HCT116 (cell line): Measurements from ENCODE around the gene FAIM. TPM values are rescaled to one million over a fixed set of nuclear protein-coding genes. Genes with fewer than 3 reads are reported as not detected.

Source experiments
- ATAC-seq: fragments of 200-7000 bp; cut with Tn5 transposase; 2 replicates; pipeline ENCODE4 v1.9.1; 2020; ENCODE audit warnings: mild to moderate bottlenecking, moderate library complexity
- BruUV-seq: library from RNA; stranded (reverse); fragments of 400-500 nt; replicated peaks from 2 replicates; lab custom pipeline; 2021; lab: Mats Ljungman, UMichigan
- CTCF ChIA-PET: fragments of 300-600 bp; sonication (Branson Sonifier 250); formaldehyde crosslinking; loops from one replicate; lab custom pipeline; 2021; ENCODE audit warnings: antibody characterized with exemption; lab: Charles Lee
- POLR2A ChIA-PET: fragments of 300-600, 350-600 bp; sonication (Branson Sonifier 250); formaldehyde crosslinking; loops from one replicate; lab custom pipeline; 2021; ENCODE audit warnings: antibody characterized with exemption; lab: Charles Lee
- RAD21 ChIA-PET, 2 experiments: fragments of 300-600 bp; sonication (Branson Sonifier 250); formaldehyde crosslinking; loops; one replicate each; lab custom pipeline; 2023; ENCODE audit warnings: low total read pairs in 2 of 2; ENCODE audit not compliant: uncharacterized antibody in 2 of 2, unreplicated experiment in 2 of 2, low non-redundant PET in 1 of 2; lab: Charles Lee
- DNase-seq: peaks from one replicate; pipeline ENCODE4 v3.0.0-alpha.2; 2010; ENCODE audit warnings: low read depth, low spot score
- H2AFZ ChIP-seq: fragments of 200-600 bp; shearing (Covaris generic), sonication (generic); 2 replicates; pipeline ENCODE4 v1.6.1; 2017; ENCODE audit warnings: low read depth, mixed run types, mixed read lengths, antibody characterized with exemption, low read length; ENCODE audit not compliant: poor library complexity, severe bottlenecking
- H3K27ac ChIP-seq: 2 replicates; pipeline ENCODE4 v1.5.1; 2012; ENCODE audit warnings: low read depth, low read length
- H3K27me3 ChIP-seq: fragments of 200-600 bp; sonication (generic); 2 replicates; pipeline ENCODE4 v1.6.1; 2016; ENCODE audit warnings: mixed run types, low read length, mixed read lengths; ENCODE audit not compliant: insufficient read depth
- H3K36me3 ChIP-seq, 2 experiments: fragments of 200-500 bp in 1 of 2; fragments of 200-600 bp in 1 of 2; sonication (Bioruptor generic) in 1 of 2; sonication (generic) in 1 of 2; 2 replicates each; pipeline versions ENCODE4 v1.5.1 to v1.6.1; 2014 to 2016; ENCODE audit warnings: low read length in 2 of 2, inconsistent platforms in 1 of 2, mixed read lengths in 1 of 2, mixed run types in 1 of 2; ENCODE audit not compliant: insufficient read depth in 2 of 2, control insufficient read depth in 1 of 2
- H3K4me1 ChIP-seq, 2 experiments: fragments of 200-600 bp in 1 of 2; sonication (generic) in 1 of 2; 2 replicates each; pipeline versions ENCODE4 v1.5.1 to v1.6.1; 2012 to 2017; ENCODE audit warnings: low read length in 2 of 2, inconsistent platforms in 1 of 2, mild to moderate bottlenecking in 1 of 2, mixed read lengths in 1 of 2, mixed run types in 1 of 2, moderate library complexity in 1 of 2; ENCODE audit not compliant: insufficient read depth in 2 of 2, control insufficient read depth in 1 of 2
- H3K4me2 ChIP-seq: fragments of 200-600 bp; sonication (generic); 2 replicates; pipeline ENCODE4 v1.6.1; 2017; ENCODE audit warnings: mixed run types, low read length, mixed read lengths
- H3K4me3 ChIP-seq, 2 experiments: fragments of 200-600 bp in 1 of 2; sonication (generic) in 1 of 2; replicated peaks in 1 of 2; 2 replicates each; pipeline ENCODE4 v1.5.1; 2011 to 2016; ENCODE audit warnings: low read length in 2 of 2, control low read depth in 1 of 2, low read depth in 1 of 2, mild to moderate bottlenecking in 1 of 2, mixed read lengths in 1 of 2, mixed run types in 1 of 2
- H3K79me2 ChIP-seq: fragments of 200-600 bp; sonication (generic); 2 replicates; pipeline ENCODE4 v1.6.1; 2017; ENCODE audit warnings: mild to moderate bottlenecking, mixed run types, low read length, moderate library complexity, mixed read lengths; ENCODE audit not compliant: insufficient read depth
- H3K9ac ChIP-seq: fragments of 200-600 bp; sonication (generic); 2 replicates; pipeline ENCODE4 v1.6.1; 2016; ENCODE audit warnings: low read length, mixed read lengths
- H3K9me2 ChIP-seq: fragments of 200-600 bp; sonication (generic), shearing (Covaris generic); 2 replicates; pipeline ENCODE4 v1.6.1; 2017; ENCODE audit warnings: mixed run types, mild to moderate bottlenecking, moderate library complexity; ENCODE audit not compliant: insufficient read depth
- H3K9me3 ChIP-seq, 2 experiments: fragments of 200-500 bp in 1 of 2; fragments of 200-600 bp in 1 of 2; sonication (Bioruptor generic) in 1 of 2; sonication (generic) in 1 of 2; 2 replicates each; pipeline ENCODE4 v1.6.1; 2014 to 2017; ENCODE audit warnings: low read length in 2 of 2, mixed read lengths in 2 of 2, inconsistent platforms in 1 of 2, low read depth in 1 of 2, mild to moderate bottlenecking in 1 of 2, mixed run types in 1 of 2, moderate library complexity in 1 of 2; ENCODE audit not compliant: control insufficient read depth in 1 of 2, insufficient read depth in 1 of 2
- H4K20me1 ChIP-seq: fragments of 200-600 bp; sonication (generic), shearing (Covaris generic); 2 replicates; pipeline ENCODE4 v1.6.1; 2017; ENCODE audit warnings: mixed run types, mild to moderate bottlenecking, moderate library complexity; ENCODE audit not compliant: insufficient read depth
- CBX3 ChIP-seq: IDR thresholded peaks from 2 replicates; pipeline ENCODE4 v1.6.1; 2012; ENCODE audit warnings: low read depth
- CEBPB ChIP-seq: IDR thresholded peaks from 2 replicates; pipeline ENCODE4 v1.6.1; 2012; ENCODE audit warnings: low read depth
- CTCF ChIP-seq, 3 experiments: fragments of 200-600 bp in 1 of 3; sonication (generic) in 1 of 3; IDR thresholded peaks in 2 of 3; conservative IDR thresholded peaks in 1 of 3; 2 replicates each; pipeline ENCODE4 v1.5.1; 2012 to 2017; ENCODE audit warnings: low read depth in 2 of 3, low read length in 2 of 3, antibody characterized with exemption in 1 of 3, borderline replicate concordance in 1 of 3, control low read depth in 1 of 3, mild to moderate bottlenecking in 1 of 3, mixed read lengths in 1 of 3, mixed run types in 1 of 3, moderate library complexity in 1 of 3; ENCODE audit not compliant: insufficient read depth in 1 of 3
- EGR1 ChIP-seq: IDR thresholded peaks from 2 replicates; pipeline ENCODE4 v1.6.1; 2012; ENCODE audit warnings: low read depth
- EZH2 ChIP-seq: fragments of 200-600 bp; sonication (generic); IDR thresholded peaks from 2 replicates; pipeline ENCODE4 v1.6.1; 2017; ENCODE audit warnings: antibody characterized with exemption, mixed run types
- EZH2phosphoT487 ChIP-seq: fragments of 200-600 bp; IDR thresholded peaks from 2 replicates; pipeline ENCODE4 v1.6.1; 2018; ENCODE audit warnings: antibody characterized with exemption, borderline replicate concordance
- FOSL1 ChIP-seq: IDR thresholded peaks from 2 replicates; pipeline ENCODE4 v1.6.1; 2012; ENCODE audit warnings: low read depth
- POLR2A ChIP-seq: IDR thresholded peaks from 2 replicates; pipeline ENCODE4 v1.7.0; 2011; ENCODE audit warnings: borderline replicate concordance; ENCODE audit not compliant: insufficient read depth, insufficient read length; ENCODE audit errors: extremely low read depth
- POLR2AphosphoS5 ChIP-seq: IDR thresholded peaks from 2 replicates; pipeline ENCODE4 v1.6.1; 2011; ENCODE audit warnings: mild to moderate bottlenecking, low read depth, low read length, moderate library complexity
- SIN3A ChIP-seq: IDR thresholded peaks from 2 replicates; pipeline ENCODE4 v1.6.1; 2012; ENCODE audit warnings: low read depth
- TCF7L2 ChIP-seq: IDR thresholded peaks from 2 replicates; pipeline ENCODE4 v1.7.0; 2011; ENCODE audit warnings: borderline replicate concordance, inconsistent platforms; ENCODE audit not compliant: insufficient read depth, insufficient read length; ENCODE audit errors: extremely low read depth
- YY1 ChIP-seq: IDR thresholded peaks from 2 replicates; pipeline ENCODE4 v1.6.1; 2011; ENCODE audit warnings: low read length, low read depth, moderate library complexity, mild to moderate bottlenecking; ENCODE audit not compliant: insufficient replicate concordance; ENCODE audit errors: extremely low read depth
- ZBTB33 ChIP-seq: IDR thresholded peaks from 2 replicates; pipeline ENCODE4 v1.6.1; 2011; ENCODE audit warnings: mild to moderate bottlenecking, low read length, moderate library complexity; ENCODE audit not compliant: insufficient replicate concordance; ENCODE audit errors: extremely low read depth
- ZFX ChIP-seq: fragments of 450-650 bp; IDR thresholded peaks from 2 replicates; pipeline ENCODE4 v1.6.1; 2017
- ZNF274 ChIP-seq: fragments of 200-500 bp; sonication (Bioruptor generic); IDR thresholded peaks from 2 replicates; pipeline ENCODE4 v1.6.1; 2014; ENCODE audit warnings: mild to moderate bottlenecking, low read depth, low read length, inconsistent platforms
- intact Hi-C: fragments of 100-400 bp; cut with micrococcal nuclease; formaldehyde crosslinking; loops from 2 replicates; pipeline ENCODE4 v1.10.0; 2022
- total RNA-seq: library from RNA; stranded (reverse); gene quantifications from one replicate; pipeline ENCODE4 v1.2.1, GENCODE V29; 2021; ENCODE audit not compliant: unreplicated experiment
- TF ChIP-seq, protein P1 (sequence below): IDR thresholded peaks from 2 replicates; pipeline ENCODE4 v1.6.1; 2012
- TF ChIP-seq, protein P2 (sequence below): IDR thresholded peaks from 2 replicates; pipeline ENCODE4 v1.6.1; 2012; ENCODE audit warnings: low read depth

Gene FAIM
- total RNA-seq, 1 experiment from 2014 or later = 12.2 TPM

- Histone ChIP-seq H3K9ac (no peak overlapping the region), H2AFZ (no peak overlapping the region), H3K4me2 (no peak overlapping the region), H3K36me3 (no peaks in the 10 kb centered on the region), H3K27ac (no peak overlapping the region), H3K4me1 (no peaks in the 10 kb centered on the region), H4K20me1 (no peaks in the 10 kb centered on the region), H3K4me3 (no peak overlapping the region), H3K79me2 (no peaks in the 10 kb centered on the region), H3K9me2 (no peaks in the 10 kb centered on the region), H3K9me3 (peaks cover 0 to 4% of the 10 kb centered on the region in 2 experiments; a peak in 1 of 4 replicates)
- no peak for DNase-seq
- no TSS peak for BruUV-seq
- intact Hi-C loops = no loop called here
- ChIA-PET POLR2A (no interaction called here), CTCF (no interaction called here), RAD21 (no interaction called here)
- no peak for ATAC-seq
- TF ChIP-seq POLR2AphosphoS5 (no peak), CTCF (IDR thresholded peaks at IDR 0.05 in 2 of 3, conservative IDR thresholded peaks at IDR 0.05 in 1 of 3; ENCODE audit: borderline replicate concordance in 1 of 3, insufficient read depth in 1 of 3, low read depth in 2 of 3, low read length in 2 of 3) (no peak), FOSL1 (no peak), CEBPB (no peak), CBX3 (no peak), EZH2phosphoT487 (no peak), EZH2 (no peak), EGR1 (no peak), ZBTB33 (no peak), ZNF274 (no peak), ZFX (no peak), SIN3A (no peak), POLR2A (no peak), YY1 (no peak), TCF7L2 (no peak)
- TF ChIP-seq, protein P1, sequence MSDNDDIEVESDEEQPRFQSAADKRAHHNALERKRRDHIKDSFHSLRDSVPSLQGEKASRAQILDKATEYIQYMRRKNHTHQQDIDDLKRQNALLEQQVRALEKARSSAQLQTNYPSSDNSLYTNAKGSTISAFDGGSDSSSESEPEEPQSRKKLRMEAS = no peak
- TF ChIP-seq, protein P2, sequence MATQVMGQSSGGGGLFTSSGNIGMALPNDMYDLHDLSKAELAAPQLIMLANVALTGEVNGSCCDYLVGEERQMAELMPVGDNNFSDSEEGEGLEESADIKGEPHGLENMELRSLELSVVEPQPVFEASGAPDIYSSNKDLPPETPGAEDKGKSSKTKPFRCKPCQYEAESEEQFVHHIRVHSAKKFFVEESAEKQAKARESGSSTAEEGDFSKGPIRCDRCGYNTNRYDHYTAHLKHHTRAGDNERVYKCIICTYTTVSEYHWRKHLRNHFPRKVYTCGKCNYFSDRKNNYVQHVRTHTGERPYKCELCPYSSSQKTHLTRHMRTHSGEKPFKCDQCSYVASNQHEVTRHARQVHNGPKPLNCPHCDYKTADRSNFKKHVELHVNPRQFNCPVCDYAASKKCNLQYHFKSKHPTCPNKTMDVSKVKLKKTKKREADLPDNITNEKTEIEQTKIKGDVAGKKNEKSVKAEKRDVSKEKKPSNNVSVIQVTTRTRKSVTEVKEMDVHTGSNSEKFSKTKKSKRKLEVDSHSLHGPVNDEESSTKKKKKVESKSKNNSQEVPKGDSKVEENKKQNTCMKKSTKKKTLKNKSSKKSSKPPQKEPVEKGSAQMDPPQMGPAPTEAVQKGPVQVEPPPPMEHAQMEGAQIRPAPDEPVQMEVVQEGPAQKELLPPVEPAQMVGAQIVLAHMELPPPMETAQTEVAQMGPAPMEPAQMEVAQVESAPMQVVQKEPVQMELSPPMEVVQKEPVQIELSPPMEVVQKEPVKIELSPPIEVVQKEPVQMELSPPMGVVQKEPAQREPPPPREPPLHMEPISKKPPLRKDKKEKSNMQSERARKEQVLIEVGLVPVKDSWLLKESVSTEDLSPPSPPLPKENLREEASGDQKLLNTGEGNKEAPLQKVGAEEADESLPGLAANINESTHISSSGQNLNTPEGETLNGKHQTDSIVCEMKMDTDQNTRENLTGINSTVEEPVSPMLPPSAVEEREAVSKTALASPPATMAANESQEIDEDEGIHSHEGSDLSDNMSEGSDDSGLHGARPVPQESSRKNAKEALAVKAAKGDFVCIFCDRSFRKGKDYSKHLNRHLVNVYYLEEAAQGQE = no peak
- TF ChIP-seq, all 23 proteins: peak for 0
- no peaks in the 10 kb centered on the region for H3K27me3 ChIP-seq
These were observed 32.0 kb downstream of the FAIM start for GRCh38 chr3:138640537-138640936.
